ENCODE measurements around the gene MRPL2. TPM values are rescaled to one million over a fixed set of nuclear protein-coding genes. Genes with fewer than 3 reads are reported as not detected.

Gene MRPL2
- polyA plus RNA-seq, 1 donor from 2014 or later, result 22.5 TPM

DNA sequence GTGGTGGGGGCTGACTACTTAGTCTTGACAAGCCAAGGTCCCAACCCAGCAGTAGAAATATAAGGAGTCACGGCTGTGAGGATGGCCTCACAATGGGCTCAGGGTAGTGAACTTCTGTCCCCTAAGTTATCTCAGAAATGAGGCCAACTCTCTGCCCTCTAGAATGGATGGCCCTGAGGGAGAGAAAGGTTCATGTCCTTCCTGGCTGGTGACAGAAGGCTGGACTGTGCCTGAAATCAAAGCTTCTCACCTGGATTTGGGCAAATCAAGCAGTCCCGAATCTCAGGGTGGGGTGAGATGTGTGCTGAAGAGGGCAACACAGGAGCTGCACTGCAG, 25.1 kb downstream of the MRPL2 start:
- no peak overlapping the region for H2AFZ ChIP-seq (ENCODE audit: low read depth, low read length)
- no peak for TF ChIP-seq SMC3 (conservative IDR thresholded peaks at IDR 0.05; ENCODE audit: poor library complexity)
- no peaks in the 10 kb centered on the region for H3K27me3 ChIP-seq (ENCODE audit: insufficient read depth, low read depth, low read length)
- H3K9me3 ChIP-seq (ENCODE audit: low read length), result no peaks in the 10 kb centered on the region
- no peaks in the 10 kb centered on the region for H3K9me2 ChIP-seq (ENCODE audit: insufficient read depth, low read length)
- no peak overlapping the region for H3K9ac ChIP-seq (ENCODE audit: low read length)
- no peak overlapping the region for H3K27ac ChIP-seq (ENCODE audit: low read length)
- H3K4me3 ChIP-seq (ENCODE audit: low read length), result no peak overlapping the region
- no peaks in the 10 kb centered on the region for H3K79me2 ChIP-seq (replicated peaks; ENCODE audit: insufficient read depth, low read length)
- no peak overlapping the region for H3K4me2 ChIP-seq (ENCODE audit: low read length)
- no peaks in the 10 kb centered on the region for H3F3A ChIP-seq (ENCODE audit: insufficient read depth, low read length, poor library complexity, severe bottlenecking)
- H4K20me1 ChIP-seq (ENCODE audit: insufficient read depth), result no peaks in the 10 kb centered on the region
- H3K36me3 ChIP-seq (ENCODE audit: insufficient read depth, low read length), result no peaks in the 10 kb centered on the region

DNA sequence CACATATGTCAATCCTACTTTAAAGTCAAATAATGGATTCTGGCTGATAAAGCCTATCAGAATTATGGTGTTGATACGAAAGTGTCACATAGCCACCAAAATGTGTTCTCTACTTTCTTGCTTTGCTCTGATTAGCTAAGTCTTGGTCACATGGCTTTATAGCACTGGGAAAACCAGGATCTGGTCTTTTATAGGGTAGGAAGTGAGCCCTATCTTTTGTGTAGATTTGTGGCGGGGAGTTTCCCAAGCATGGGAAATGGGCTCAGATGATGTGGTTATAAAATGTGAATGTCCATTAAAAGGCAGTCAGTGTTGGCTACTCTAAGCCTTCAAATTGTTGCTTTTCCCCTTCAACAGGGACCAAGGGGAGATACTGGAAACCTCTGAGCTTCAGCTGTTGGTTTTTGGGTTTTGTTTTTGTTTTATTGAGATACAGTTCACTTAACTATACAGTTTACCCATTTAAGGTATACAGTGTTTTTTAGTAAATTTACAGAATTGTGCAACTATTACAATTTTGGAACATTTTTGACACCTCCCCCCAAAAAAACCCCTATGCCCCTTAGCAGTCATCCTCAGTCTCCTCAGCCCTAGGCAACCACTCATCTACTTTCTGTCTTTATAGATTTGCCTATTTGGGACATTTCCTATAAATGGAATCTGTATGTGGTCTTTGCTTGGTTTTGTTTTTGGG, 25.6 kb downstream of the MRPL2 start:
- no peak for TF ChIP-seq TAF1 (IDR thresholded peaks at IDR 0.05; ENCODE audit: low read depth)
- TF ChIP-seq, protein P1, sequence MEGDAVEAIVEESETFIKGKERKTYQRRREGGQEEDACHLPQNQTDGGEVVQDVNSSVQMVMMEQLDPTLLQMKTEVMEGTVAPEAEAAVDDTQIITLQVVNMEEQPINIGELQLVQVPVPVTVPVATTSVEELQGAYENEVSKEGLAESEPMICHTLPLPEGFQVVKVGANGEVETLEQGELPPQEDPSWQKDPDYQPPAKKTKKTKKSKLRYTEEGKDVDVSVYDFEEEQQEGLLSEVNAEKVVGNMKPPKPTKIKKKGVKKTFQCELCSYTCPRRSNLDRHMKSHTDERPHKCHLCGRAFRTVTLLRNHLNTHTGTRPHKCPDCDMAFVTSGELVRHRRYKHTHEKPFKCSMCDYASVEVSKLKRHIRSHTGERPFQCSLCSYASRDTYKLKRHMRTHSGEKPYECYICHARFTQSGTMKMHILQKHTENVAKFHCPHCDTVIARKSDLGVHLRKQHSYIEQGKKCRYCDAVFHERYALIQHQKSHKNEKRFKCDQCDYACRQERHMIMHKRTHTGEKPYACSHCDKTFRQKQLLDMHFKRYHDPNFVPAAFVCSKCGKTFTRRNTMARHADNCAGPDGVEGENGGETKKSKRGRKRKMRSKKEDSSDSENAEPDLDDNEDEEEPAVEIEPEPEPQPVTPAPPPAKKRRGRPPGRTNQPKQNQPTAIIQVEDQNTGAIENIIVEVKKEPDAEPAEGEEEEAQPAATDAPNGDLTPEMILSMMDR (IDR thresholded peaks at IDR 0.05; ENCODE audit: poor library complexity, severe bottlenecking), result no peak
- no peak for TF ChIP-seq EZH2 (IDR thresholded peaks at IDR 0.05; ENCODE audit: borderline replicate concordance, insufficient read depth, low read length, poor library complexity, severe bottlenecking)
- no peak for TF ChIP-seq EP300 (conservative IDR thresholded peaks at IDR 0.05; ENCODE audit: poor library complexity, severe bottlenecking)
- TF ChIP-seq RAD21 (conservative IDR thresholded peaks at IDR 0.05), result no peak
- TF ChIP-seq, protein P2, sequence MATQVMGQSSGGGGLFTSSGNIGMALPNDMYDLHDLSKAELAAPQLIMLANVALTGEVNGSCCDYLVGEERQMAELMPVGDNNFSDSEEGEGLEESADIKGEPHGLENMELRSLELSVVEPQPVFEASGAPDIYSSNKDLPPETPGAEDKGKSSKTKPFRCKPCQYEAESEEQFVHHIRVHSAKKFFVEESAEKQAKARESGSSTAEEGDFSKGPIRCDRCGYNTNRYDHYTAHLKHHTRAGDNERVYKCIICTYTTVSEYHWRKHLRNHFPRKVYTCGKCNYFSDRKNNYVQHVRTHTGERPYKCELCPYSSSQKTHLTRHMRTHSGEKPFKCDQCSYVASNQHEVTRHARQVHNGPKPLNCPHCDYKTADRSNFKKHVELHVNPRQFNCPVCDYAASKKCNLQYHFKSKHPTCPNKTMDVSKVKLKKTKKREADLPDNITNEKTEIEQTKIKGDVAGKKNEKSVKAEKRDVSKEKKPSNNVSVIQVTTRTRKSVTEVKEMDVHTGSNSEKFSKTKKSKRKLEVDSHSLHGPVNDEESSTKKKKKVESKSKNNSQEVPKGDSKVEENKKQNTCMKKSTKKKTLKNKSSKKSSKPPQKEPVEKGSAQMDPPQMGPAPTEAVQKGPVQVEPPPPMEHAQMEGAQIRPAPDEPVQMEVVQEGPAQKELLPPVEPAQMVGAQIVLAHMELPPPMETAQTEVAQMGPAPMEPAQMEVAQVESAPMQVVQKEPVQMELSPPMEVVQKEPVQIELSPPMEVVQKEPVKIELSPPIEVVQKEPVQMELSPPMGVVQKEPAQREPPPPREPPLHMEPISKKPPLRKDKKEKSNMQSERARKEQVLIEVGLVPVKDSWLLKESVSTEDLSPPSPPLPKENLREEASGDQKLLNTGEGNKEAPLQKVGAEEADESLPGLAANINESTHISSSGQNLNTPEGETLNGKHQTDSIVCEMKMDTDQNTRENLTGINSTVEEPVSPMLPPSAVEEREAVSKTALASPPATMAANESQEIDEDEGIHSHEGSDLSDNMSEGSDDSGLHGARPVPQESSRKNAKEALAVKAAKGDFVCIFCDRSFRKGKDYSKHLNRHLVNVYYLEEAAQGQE (IDR thresholded peaks at IDR 0.05; ENCODE audit: borderline replicate concordance), result no peak
- no peak for TF ChIP-seq POLR2AphosphoS5 (IDR thresholded peaks at IDR 0.05)
- no peak for TF ChIP-seq SMC3 (conservative IDR thresholded peaks at IDR 0.05; ENCODE audit: poor library complexity)
- no peak for TF ChIP-seq MXI1 (conservative IDR thresholded peaks at IDR 0.05; ENCODE audit: poor library complexity, severe bottlenecking)
- Histone ChIP-seq H3K79me2 (replicated peaks; ENCODE audit: insufficient read depth, low read length) (no peaks in the 10 kb centered on the region), H3K9me2 (ENCODE audit: insufficient read depth, low read length) (no peaks in the 10 kb centered on the region), H3K27ac (ENCODE audit: low read length) (no peak overlapping the region), H3K36me3 (ENCODE audit: insufficient read depth, low read length) (no peaks in the 10 kb centered on the region), H2AFZ (ENCODE audit: low read depth, low read length) (no peak overlapping the region), H3K4me2 (ENCODE audit: low read length) (no peak overlapping the region), H3K4me3 (ENCODE audit: low read length) (no peak overlapping the region), H3K27me3 (ENCODE audit: insufficient read depth, low read depth, low read length) (no peaks in the 10 kb centered on the region), H3K9ac (ENCODE audit: low read length) (no peak overlapping the region), H3F3A (ENCODE audit: insufficient read depth, low read length, poor library complexity, severe bottlenecking) (no peaks in the 10 kb centered on the region), H4K20me1 (ENCODE audit: insufficient read depth) (no peaks in the 10 kb centered on the region), H3K9me3 (ENCODE audit: low read length) (no peaks in the 10 kb centered on the region)
